Measurements from ENCODE around the gene ADCK2. TPM values are rescaled to one million over a fixed set of nuclear protein-coding genes. Genes with fewer than 3 reads are reported as not detected.

Gene ADCK2
- polyA plus RNA-seq, 1 of the 3 experiments (the other 2 are of a cell fraction) = 19.0 TPM

DNA sequence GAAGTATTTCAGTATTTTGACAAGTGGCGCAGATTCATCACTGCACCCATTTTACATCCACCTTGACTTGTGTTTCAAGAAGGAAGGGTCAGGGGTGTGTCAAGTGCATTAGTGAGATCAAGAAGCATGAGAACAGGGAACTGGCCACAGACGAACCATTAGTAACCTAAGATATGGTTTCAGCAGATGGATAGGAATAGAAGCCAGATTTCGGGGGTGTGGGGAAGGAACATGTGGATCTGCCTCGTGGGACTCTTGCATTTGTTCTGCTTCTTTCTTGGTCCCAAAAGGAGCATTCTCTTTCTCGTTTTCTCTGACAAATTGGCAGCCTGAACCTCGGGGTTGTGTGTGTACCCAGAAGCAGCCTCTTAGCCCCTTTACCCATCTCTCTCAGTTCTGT lies 41.7 kb upstream of the ADCK2 start:
- peaks cover 4% of the 10 kb centered on the region for H3F3A ChIP-seq (replicated peaks; ENCODE audit: insufficient read depth)
- H3K9ac ChIP-seq = no peak overlapping the region
- H3K4me3 ChIP-seq (ENCODE audit: low read depth in 2 of 2, low read length in 1 of 2) = no peak overlapping the region
- no peak overlapping the region for H2AFZ ChIP-seq (ENCODE audit: low read depth)
- WGBS (ENCODE audit: low lambda C conversion rate) = 75% methylated on average over 6 of the region's 6 CpGs
- no peaks in the 10 kb centered on the region for H3K36me3 ChIP-seq (replicated peaks in 1 of 2; ENCODE audit: control insufficient read depth in 1 of 2, insufficient read depth in 2 of 2, low read length in 1 of 2)
- POLR2A ChIA-PET = interaction anchor here (0.7 kb wide), 1 partner anchor 9 kb away, joined by 3 read pairs; no protein-coding TSS in a partner anchor
- H3K27me3 ChIP-seq (ENCODE audit: insufficient read depth) = no peaks in the 10 kb centered on the region
- DNase-seq = no peak
- H3K4me2 ChIP-seq = no peak overlapping the region
- H3K4me1 ChIP-seq (ENCODE audit: control insufficient read depth in 1 of 2, insufficient read depth in 2 of 2, low read depth in 1 of 2, low read length in 1 of 2) = peaks cover 4 to 16% of the 10 kb centered on the region in 2 experiments; a peak in 2 of 4 replicates
- CTCF ChIA-PET = interaction anchor here (1.6 to 2.3 kb wide), 2 partner anchors 15 to 22 kb away, joined by 6 to 8 read pairs; no protein-coding TSS in a partner anchor
- no peaks in the 10 kb centered on the region for H4K20me1 ChIP-seq (ENCODE audit: insufficient read depth)
- H3K79me2 ChIP-seq (ENCODE audit: insufficient read depth) = no peaks in the 10 kb centered on the region
- TF ChIP-seq POLR2AphosphoS5 (IDR thresholded peaks at IDR 0.05; ENCODE audit: low read depth, low read length) (no peak), FOXJ3 (CRISPR knock-in tag; IDR thresholded peaks at IDR 0.05) (no peak), ELF1 (IDR thresholded peaks at IDR 0.05) (no peak), TEAD4 (IDR thresholded peaks at IDR 0.05; ENCODE audit: borderline replicate concordance, insufficient read depth) (no peak), NFIC (IDR thresholded peaks at IDR 0.05; ENCODE audit: borderline replicate concordance) (no peak), CHD2 (IDR thresholded peaks at IDR 0.05; ENCODE audit: low read length, partially characterized antibody) (no peak), RFX5 (IDR thresholded peaks at IDR 0.05; ENCODE audit: low read length) (no peak), FOXM1 (IDR thresholded peaks at IDR 0.05; ENCODE audit: low read depth) (no peak), TCF12 (IDR thresholded peaks at IDR 0.05) (no peak), NRF1 (IDR thresholded peaks at IDR 0.05; ENCODE audit: low read depth, low read length) (no peak), RAD21 (IDR thresholded peaks at IDR 0.05; ENCODE audit: low read length) (no peak)
- TF ChIP-seq, protein P1, sequence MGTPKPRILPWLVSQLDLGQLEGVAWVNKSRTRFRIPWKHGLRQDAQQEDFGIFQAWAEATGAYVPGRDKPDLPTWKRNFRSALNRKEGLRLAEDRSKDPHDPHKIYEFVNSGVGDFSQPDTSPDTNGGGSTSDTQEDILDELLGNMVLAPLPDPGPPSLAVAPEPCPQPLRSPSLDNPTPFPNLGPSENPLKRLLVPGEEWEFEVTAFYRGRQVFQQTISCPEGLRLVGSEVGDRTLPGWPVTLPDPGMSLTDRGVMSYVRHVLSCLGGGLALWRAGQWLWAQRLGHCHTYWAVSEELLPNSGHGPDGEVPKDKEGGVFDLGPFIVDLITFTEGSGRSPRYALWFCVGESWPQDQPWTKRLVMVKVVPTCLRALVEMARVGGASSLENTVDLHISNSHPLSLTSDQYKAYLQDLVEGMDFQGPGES (IDR thresholded peaks at IDR 0.05; ENCODE audit: low read depth, low read length) = no peak
- TF ChIP-seq, protein P2, sequence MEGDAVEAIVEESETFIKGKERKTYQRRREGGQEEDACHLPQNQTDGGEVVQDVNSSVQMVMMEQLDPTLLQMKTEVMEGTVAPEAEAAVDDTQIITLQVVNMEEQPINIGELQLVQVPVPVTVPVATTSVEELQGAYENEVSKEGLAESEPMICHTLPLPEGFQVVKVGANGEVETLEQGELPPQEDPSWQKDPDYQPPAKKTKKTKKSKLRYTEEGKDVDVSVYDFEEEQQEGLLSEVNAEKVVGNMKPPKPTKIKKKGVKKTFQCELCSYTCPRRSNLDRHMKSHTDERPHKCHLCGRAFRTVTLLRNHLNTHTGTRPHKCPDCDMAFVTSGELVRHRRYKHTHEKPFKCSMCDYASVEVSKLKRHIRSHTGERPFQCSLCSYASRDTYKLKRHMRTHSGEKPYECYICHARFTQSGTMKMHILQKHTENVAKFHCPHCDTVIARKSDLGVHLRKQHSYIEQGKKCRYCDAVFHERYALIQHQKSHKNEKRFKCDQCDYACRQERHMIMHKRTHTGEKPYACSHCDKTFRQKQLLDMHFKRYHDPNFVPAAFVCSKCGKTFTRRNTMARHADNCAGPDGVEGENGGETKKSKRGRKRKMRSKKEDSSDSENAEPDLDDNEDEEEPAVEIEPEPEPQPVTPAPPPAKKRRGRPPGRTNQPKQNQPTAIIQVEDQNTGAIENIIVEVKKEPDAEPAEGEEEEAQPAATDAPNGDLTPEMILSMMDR (IDR thresholded peaks at IDR 0.05) = no peak
- TF ChIP-seq, protein P3, sequence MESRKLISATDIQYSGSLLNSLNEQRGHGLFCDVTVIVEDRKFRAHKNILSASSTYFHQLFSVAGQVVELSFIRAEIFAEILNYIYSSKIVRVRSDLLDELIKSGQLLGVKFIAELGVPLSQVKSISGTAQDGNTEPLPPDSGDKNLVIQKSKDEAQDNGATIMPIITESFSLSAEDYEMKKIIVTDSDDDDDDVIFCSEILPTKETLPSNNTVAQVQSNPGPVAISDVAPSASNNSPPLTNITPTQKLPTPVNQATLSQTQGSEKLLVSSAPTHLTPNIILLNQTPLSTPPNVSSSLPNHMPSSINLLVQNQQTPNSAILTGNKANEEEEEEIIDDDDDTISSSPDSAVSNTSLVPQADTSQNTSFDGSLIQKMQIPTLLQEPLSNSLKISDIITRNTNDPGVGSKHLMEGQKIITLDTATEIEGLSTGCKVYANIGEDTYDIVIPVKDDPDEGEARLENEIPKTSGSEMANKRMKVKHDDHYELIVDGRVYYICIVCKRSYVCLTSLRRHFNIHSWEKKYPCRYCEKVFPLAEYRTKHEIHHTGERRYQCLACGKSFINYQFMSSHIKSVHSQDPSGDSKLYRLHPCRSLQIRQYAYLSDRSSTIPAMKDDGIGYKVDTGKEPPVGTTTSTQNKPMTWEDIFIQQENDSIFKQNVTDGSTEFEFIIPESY (IDR thresholded peaks at IDR 0.05; ENCODE audit: borderline replicate concordance, low read depth) = no peak
- TF ChIP-seq, protein P4, sequence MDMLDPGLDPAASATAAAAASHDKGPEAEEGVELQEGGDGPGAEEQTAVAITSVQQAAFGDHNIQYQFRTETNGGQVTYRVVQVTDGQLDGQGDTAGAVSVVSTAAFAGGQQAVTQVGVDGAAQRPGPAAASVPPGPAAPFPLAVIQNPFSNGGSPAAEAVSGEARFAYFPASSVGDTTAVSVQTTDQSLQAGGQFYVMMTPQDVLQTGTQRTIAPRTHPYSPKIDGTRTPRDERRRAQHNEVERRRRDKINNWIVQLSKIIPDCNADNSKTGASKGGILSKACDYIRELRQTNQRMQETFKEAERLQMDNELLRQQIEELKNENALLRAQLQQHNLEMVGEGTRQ (IDR thresholded peaks at IDR 0.05; ENCODE audit: borderline replicate concordance, low read depth, low read length) = no peak
- TF ChIP-seq, protein P5, sequence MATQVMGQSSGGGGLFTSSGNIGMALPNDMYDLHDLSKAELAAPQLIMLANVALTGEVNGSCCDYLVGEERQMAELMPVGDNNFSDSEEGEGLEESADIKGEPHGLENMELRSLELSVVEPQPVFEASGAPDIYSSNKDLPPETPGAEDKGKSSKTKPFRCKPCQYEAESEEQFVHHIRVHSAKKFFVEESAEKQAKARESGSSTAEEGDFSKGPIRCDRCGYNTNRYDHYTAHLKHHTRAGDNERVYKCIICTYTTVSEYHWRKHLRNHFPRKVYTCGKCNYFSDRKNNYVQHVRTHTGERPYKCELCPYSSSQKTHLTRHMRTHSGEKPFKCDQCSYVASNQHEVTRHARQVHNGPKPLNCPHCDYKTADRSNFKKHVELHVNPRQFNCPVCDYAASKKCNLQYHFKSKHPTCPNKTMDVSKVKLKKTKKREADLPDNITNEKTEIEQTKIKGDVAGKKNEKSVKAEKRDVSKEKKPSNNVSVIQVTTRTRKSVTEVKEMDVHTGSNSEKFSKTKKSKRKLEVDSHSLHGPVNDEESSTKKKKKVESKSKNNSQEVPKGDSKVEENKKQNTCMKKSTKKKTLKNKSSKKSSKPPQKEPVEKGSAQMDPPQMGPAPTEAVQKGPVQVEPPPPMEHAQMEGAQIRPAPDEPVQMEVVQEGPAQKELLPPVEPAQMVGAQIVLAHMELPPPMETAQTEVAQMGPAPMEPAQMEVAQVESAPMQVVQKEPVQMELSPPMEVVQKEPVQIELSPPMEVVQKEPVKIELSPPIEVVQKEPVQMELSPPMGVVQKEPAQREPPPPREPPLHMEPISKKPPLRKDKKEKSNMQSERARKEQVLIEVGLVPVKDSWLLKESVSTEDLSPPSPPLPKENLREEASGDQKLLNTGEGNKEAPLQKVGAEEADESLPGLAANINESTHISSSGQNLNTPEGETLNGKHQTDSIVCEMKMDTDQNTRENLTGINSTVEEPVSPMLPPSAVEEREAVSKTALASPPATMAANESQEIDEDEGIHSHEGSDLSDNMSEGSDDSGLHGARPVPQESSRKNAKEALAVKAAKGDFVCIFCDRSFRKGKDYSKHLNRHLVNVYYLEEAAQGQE (IDR thresholded peaks at IDR 0.05; ENCODE audit: low read depth, low read length) = no peak
- H3K27ac ChIP-seq (ENCODE audit: low read depth in 2 of 2, low read length in 1 of 2) = no peak overlapping the region
- no peaks in the 10 kb centered on the region for H3K9me2 ChIP-seq
- no peaks in the 10 kb centered on the region for H3K9me3 ChIP-seq

All from SK-N-SH (cell line).